ENCODE measurements around the gene HSPB2.

Gene HSPB2

GRCh38 chr11:111960916-111961315, 48.4 kb downstream of the HSPB2 start:
- Histone ChIP-seq H4K20me1 (ENCODE audit: insufficient read depth, low read length, poor library complexity, severe bottlenecking) (no peaks in the 10 kb centered on the region), H3K9me3 (ENCODE audit: insufficient read depth, low read depth, low read length) (no peaks in the 10 kb centered on the region), H3K4me2 (ENCODE audit: low read depth, low read length, poor library complexity, severe bottlenecking) (no peak overlapping the region), H3F3A (ENCODE audit: low read depth) (no peaks in the 10 kb centered on the region), H3K9me2 (replicated peaks; ENCODE audit: low read depth, low read length) (no peaks in the 10 kb centered on the region), H3K79me2 (ENCODE audit: insufficient read depth, low read length) (no peaks in the 10 kb centered on the region), H3K36me3 (ENCODE audit: insufficient read depth, low read length) (no peaks in the 10 kb centered on the region), H3K4me1 (ENCODE audit: insufficient read depth, low read length, poor library complexity, severe bottlenecking) (no peaks in the 10 kb centered on the region), H2AFZ (ENCODE audit: low read length) (no peak overlapping the region), H3K9ac (ENCODE audit: low read depth, low read length, poor library complexity, severe bottlenecking) (no peak overlapping the region), H3K27me3 (ENCODE audit: insufficient read depth, low read length, poor library complexity, severe bottlenecking) (no peaks in the 10 kb centered on the region), H3K4me3 (ENCODE audit: low read length, poor library complexity, severe bottlenecking) (no peak overlapping the region)
- no peak for TF ChIP-seq CTCF (conservative IDR thresholded peaks at IDR 0.05; ENCODE audit: low read length)
- TF ChIP-seq EZH2phosphoT487 (IDR thresholded peaks at IDR 0.05; ENCODE audit: borderline replicate concordance), result no peak

GRCh38 chr11:111961389-111962300, 49.1 kb downstream of the HSPB2 start:
- no peak overlapping the region for H3K9ac ChIP-seq (ENCODE audit: low read depth, low read length, poor library complexity, severe bottlenecking)
- H3K4me1 ChIP-seq (ENCODE audit: insufficient read depth, low read length, poor library complexity, severe bottlenecking), result no peaks in the 10 kb centered on the region
- no peak for TF ChIP-seq EZH2phosphoT487 (IDR thresholded peaks at IDR 0.05; ENCODE audit: borderline replicate concordance)
- no peak for TF ChIP-seq CTCF (conservative IDR thresholded peaks at IDR 0.05; ENCODE audit: low read length)
- H3K9me3 ChIP-seq (ENCODE audit: insufficient read depth, low read depth, low read length), result no peaks in the 10 kb centered on the region
- no peaks in the 10 kb centered on the region for H3K27me3 ChIP-seq (ENCODE audit: insufficient read depth, low read length, poor library complexity, severe bottlenecking)
- no peak overlapping the region for H3K4me3 ChIP-seq (ENCODE audit: low read length, poor library complexity, severe bottlenecking)
- H3K4me2 ChIP-seq (ENCODE audit: low read depth, low read length, poor library complexity, severe bottlenecking), result no peak overlapping the region
- no peaks in the 10 kb centered on the region for H3K79me2 ChIP-seq (ENCODE audit: insufficient read depth, low read length)
- no peaks in the 10 kb centered on the region for H4K20me1 ChIP-seq (ENCODE audit: insufficient read depth, low read length, poor library complexity, severe bottlenecking)
- H2AFZ ChIP-seq (ENCODE audit: low read length), result no peak overlapping the region
- no peaks in the 10 kb centered on the region for H3K36me3 ChIP-seq (ENCODE audit: insufficient read depth, low read length)
- H3K9me2 ChIP-seq (replicated peaks; ENCODE audit: low read depth, low read length), result no peaks in the 10 kb centered on the region
- H3F3A ChIP-seq (ENCODE audit: low read depth), result no peaks in the 10 kb centered on the region

Data from Loucy (cell line).